Adipocyte (in vitro differentiated cells): ENCODE results near the gene ABTB1.
"Not testable (repeated sequence)": the region's sequence is repeated elsewhere in the genome, so short reads cannot be mapped to it uniquely, and the experiment has no call there.

Experiments used
- DNase-seq: peaks from one replicate; pipeline ENCODE4 v3.0.0-alpha.2; 2015; ENCODE audit warnings: low read depth
- H3K27me3 ChIP-seq: replicated peaks from 2 replicates; pipeline ENCODE4 v1.7.0; 2013; ENCODE audit warnings: mild to moderate bottlenecking, low read length, moderate library complexity; ENCODE audit not compliant: control insufficient read depth, insufficient read depth
- H3K36me3 ChIP-seq: 2 replicates; pipeline ENCODE4 v1.7.0; 2013; ENCODE audit warnings: low read length, mild to moderate bottlenecking, moderate library complexity; ENCODE audit not compliant: control insufficient read depth, insufficient read depth, severe bottlenecking
- H3K4me1 ChIP-seq: 2 replicates; pipeline ENCODE4 v1.7.0; 2013; ENCODE audit warnings: mild to moderate bottlenecking, low read length, moderate library complexity; ENCODE audit not compliant: control insufficient read depth, insufficient read depth
- H3K4me3 ChIP-seq: 2 replicates; pipeline ENCODE4 v1.7.0; 2013; ENCODE audit warnings: mild to moderate bottlenecking, low read length, moderate library complexity
- H3K9ac ChIP-seq: 2 replicates; pipeline ENCODE4 v1.7.0; 2013; ENCODE audit warnings: mild to moderate bottlenecking, low read length, moderate library complexity
- H3K9me3 ChIP-seq: 2 replicates; pipeline ENCODE4 v1.7.0; 2013; ENCODE audit warnings: mild to moderate bottlenecking, low read length, moderate library complexity; ENCODE audit not compliant: control insufficient read depth

The ABTB1 gene

DNA sequence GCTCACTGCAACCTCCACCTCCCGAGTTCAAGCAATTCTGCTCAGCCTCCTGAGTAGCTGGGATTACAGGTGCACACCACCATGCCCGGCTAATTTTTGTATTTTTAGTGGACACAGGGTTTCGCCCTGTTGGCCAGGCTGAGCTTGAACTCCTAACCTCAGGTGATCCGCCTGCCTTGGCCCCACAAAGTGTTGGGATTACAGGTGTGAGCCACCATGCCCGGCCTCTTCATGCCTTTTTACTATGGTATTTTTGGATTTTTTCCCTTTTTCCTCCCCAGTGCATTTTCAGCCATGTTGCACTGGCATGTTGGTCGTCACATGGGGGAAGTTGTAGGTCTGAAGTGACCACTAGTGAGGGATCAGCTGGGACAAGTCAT is 9.4 kb downstream of the ABTB1 start:
- not testable (repeated sequence) for DNase-seq, H3K4me3 ChIP-seq

DNA sequence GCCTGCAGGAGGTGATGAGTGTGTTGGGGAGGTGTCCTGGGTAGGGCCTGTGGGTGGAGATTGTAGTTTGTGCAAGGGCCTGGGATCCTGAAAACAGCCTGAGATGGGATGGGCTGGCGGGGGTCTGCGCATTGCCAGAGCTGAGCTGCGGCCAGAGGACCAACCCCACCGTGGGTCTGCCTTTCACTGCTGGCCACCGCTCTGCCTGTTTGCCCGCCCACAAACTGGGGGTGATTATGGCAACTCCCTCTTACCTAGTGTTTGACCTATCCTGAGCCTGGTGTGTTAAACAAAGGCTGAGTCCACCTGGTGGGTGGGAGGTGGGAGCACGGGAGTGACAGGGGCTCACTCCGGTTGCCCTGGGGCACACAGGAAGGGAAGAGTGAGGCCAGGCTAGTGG is 9.8 kb downstream of the ABTB1 start:
- Histone ChIP-seq H3K9me3 (no peaks in the 10 kb centered on the region), H3K4me1 (no peaks in the 10 kb centered on the region), H3K27me3 (no peaks in the 10 kb centered on the region), H3K9ac (no peak overlapping the region), H3K4me3 (no peak overlapping the region), H3K36me3 (peaks cover 5% of the 10 kb centered on the region)
- no peak for DNase-seq

More for the DNA sequence above, 9.4 kb downstream of the ABTB1 start:
- not testable (repeated sequence) for H3K36me3 ChIP-seq, H3K4me1 ChIP-seq, H3K27me3 ChIP-seq, H3K9me3 ChIP-seq, H3K9ac ChIP-seq

DNA sequence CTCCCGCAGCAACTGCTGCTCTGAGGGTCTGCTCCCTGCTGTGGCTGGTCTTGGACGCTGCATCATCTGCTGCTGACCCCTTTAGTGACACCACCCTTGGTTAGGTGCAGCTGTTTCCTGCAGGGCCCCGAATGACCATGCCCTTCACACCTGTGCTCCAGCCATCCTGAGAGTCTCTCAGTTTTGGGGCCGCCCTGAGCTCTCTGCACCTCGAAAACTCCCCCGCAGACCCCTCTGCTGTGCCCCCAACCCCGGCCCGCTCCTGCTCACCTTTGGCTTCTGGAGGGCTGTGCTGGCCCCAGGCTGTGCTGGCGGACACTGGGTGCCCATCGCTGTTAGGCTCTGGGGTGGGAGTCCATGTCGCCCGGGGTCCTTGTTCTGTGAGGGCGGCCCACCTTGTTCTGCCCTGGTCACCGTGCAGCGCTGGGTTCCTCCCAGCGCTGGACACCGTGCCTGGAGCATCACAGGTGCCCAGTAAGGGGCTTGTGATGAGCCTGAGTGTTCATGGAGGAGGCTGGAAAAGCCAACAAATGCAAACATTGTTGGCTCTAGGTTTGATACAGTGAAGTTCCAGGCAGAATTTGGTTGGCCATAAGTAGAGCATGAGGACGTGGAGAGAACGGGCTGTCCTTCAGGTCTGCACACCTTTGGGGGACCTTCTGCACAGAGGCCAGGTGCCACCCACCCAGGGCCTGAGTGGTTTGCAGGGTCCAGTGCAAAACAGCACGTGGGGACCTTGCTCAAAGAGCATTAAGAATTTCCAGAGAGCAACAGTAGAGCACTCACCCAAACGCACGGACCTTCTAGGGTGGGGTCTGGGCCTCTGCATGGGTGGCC is 12.3 kb downstream of the ABTB1 start:
- DNase-seq: no peak
- Histone ChIP-seq H3K4me3 (no peak overlapping the region), H3K36me3 (peaks cover 4% of the 10 kb centered on the region), H3K4me1 (peaks cover 8% of the 10 kb centered on the region), H3K9me3 (no peaks in the 10 kb centered on the region), H3K9ac (no peak overlapping the region), H3K27me3 (no peaks in the 10 kb centered on the region)

DNA sequence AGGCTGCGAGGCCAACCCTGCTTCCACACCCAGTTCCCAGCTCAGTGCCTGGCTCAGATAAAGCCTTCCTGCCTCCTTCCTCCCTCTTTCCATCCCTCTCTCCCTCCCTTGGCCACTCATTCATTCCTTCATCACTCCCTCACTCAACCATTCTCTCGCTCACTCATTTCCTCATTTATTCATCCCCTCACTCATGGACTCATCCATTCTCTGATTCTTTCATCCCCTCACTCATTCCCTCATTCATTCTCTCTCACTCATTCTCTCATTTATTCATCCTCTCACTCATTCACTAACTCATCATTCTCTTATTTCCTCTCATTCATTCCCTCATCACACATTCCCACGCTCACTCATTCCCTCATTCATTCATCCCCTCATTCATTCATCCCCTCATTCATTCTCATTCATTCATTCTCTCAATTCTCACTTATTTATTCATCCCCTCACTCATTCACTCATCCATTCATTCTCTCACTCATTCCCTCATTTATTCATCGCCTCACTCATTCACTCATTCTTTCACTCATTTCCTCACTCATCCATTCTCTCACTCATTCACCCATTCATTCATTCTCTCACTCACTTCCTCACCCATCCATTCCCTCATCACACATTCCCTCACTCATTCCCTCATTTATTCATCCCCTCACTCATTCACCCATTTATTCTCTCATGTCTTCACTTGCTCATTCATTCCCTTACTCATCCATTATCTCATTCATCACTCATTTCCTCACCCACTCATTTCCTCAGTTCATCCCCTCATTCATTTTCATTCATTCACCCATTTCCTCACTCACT is 13.2 kb downstream of the ABTB1 start:
- peaks cover 16% of the 10 kb centered on the region for H3K4me1 ChIP-seq
- no peaks in the 10 kb centered on the region for H3K27me3 ChIP-seq
- H3K9ac ChIP-seq: no peak overlapping the region
- DNase-seq: no peak
- no peaks in the 10 kb centered on the region for H3K36me3 ChIP-seq
- no peaks in the 10 kb centered on the region for H3K9me3 ChIP-seq
- H3K4me3 ChIP-seq: no peak overlapping the region

DNA sequence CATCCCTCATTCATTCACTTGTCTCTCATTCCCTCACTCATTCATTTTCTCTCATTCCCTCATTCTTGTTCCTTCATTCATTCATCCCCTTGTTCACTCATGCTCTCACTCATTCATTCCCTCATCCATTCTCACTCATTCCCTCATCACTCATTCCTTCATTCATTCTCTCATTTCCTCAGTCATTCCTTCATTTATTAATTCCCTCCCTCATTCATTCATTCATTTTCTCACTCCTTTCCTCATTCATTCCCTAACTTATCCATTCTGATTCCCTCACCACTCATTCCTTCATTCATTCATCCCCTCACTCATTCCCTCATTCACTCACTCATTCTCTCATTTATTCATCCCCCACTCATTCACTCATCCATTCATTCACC is 13.8 kb downstream of the ABTB1 start:
- no peak for DNase-seq
- no peak overlapping the region for H3K9ac ChIP-seq
- H3K4me1 ChIP-seq: peaks cover 16% of the 10 kb centered on the region
- no peaks in the 10 kb centered on the region for H3K36me3 ChIP-seq
- no peaks in the 10 kb centered on the region for H3K9me3 ChIP-seq
- H3K27me3 ChIP-seq: no peaks in the 10 kb centered on the region
- no peak overlapping the region for H3K4me3 ChIP-seq

DNA sequence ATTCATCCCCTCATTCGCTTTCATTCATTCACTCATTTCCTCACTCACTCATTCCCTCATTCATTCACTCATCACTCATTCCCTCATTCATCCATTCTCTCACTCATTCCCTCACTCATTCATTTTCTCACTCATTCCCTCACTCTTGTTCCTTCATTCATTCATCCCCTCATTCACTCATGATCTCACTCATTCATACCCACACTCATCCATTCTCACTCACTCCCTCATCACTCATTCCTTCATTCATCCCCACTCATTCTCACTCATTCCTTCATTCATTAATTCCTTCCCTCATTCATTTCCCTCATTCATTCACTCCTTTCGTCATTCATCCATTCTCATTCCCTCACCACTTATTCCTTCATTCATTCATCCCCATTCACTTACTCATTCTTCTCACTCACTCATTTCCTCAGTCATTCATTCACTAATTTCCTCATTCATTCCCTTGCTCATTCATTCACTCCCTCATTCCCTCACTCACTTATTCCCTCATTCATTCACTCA is 14.5 kb downstream of the ABTB1 start:
- H3K4me1 ChIP-seq: peaks cover 16% of the 10 kb centered on the region
- H3K27me3 ChIP-seq: no peaks in the 10 kb centered on the region
- H3K4me3 ChIP-seq: no peak overlapping the region
- H3K9me3 ChIP-seq: no peaks in the 10 kb centered on the region
- no peak overlapping the region for H3K9ac ChIP-seq
- peaks cover 6% of the 10 kb centered on the region for H3K36me3 ChIP-seq
- DNase-seq: no peak

DNA sequence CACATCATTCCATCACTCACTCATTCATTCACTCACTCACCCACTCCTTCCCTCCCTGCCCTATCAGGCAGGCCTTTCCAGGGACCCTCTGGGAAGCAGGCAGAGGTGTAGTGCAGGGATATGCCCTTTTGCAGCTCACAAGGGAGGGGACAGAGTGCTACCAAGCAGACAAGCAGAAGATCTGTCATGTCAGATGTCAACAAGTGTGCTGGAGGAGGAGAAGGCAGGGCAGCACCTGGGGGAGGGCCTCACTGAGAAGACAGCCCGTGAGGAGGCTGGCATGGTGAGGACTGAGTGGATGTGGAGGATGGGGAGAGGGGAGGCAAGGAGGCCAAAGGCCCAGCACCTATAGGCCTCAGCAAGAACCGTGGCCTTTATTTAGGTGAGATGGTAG is 15.3 kb downstream of the ABTB1 start:
- peaks cover 13% of the 10 kb centered on the region for H3K36me3 ChIP-seq
- H3K4me3 ChIP-seq: no peak overlapping the region

DNA sequence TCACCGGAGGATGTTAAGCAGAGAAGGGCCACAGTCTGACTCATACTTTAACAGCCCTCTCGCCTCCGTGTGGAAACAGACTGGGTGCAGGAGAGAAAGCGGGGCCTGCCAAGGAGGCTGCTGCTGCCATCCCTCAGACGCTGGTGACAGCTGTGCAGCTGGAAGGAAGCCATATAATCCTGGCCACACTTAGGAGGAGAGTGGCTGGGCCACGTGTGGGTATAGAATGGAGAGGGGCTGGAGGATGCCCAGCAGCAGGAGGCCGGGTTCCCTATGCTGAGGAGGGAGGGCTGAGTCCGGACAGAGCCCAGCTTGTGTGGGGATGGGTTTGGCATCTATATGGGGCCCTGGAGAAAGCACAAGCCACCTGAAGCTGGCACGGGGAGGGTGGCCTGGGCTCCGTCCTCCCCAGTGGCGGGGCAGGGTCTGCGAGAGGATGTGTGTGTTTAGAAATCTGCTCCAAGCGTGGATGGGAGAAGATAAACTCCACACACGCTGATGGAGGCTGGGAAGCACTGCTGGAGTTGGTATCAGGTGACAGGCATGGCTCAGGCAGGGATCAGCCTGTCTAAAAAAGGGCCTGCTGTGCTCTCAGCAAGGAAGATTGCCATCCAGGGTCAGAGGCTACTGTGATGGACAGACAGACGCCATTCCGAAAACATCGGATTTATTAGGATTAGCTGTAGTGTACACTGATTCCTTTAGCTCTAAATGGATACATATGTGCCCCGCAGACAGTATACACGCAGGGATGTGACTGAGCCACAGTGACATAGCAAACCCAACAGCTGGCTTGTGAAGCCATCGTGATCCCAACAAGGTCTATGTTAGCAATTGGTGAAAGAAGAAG is 15.9 kb downstream of the ABTB1 start:
- H3K36me3 ChIP-seq: peaks cover 20% of the 10 kb centered on the region

More for the DNA sequence above, 15.3 kb downstream of the ABTB1 start:
- H3K9me3 ChIP-seq: no peaks in the 10 kb centered on the region
- no peak for DNase-seq
- H3K9ac ChIP-seq: no peak overlapping the region
- no peaks in the 10 kb centered on the region for H3K27me3 ChIP-seq
- H3K4me1 ChIP-seq: peaks cover 16% of the 10 kb centered on the region

DNA sequence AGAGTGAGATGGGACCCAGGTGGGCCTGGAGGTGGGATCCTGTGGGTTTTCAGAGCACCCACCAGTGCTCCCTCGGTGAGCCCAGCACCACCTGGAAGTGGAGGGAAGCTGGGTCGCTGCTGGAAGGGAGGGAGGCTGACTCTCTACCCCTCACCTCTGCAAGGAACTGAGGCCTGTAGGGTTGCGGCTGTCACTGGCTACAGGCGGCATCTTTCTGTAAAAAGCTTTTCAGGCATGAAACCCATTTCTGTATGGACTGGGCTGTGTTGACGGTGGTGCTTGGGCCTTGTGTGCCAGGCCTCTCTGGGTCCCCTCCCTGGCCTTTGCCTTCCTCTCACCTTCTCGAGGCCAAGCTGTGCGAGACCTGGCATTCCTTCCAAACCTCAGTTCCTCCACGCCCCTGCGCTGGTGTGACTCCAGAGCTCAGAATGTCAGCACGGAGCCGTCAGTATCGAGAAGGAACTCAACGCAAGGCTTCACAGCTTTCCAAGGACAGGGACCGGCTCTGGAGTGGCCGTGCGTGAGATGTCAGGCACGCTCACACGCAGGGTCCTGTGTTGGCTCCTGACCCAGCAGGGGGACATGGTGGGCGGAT is 16.6 kb downstream of the ABTB1 start:
- Histone ChIP-seq H3K9me3 (no peaks in the 10 kb centered on the region), H3K27me3 (no peaks in the 10 kb centered on the region), H3K36me3 (peaks cover 22% of the 10 kb centered on the region), H3K4me3 (no peak overlapping the region), H3K9ac (peak overlapping the region; percentile 42), H3K4me1 (peaks cover 16% of the 10 kb centered on the region)
- no peak for DNase-seq

More for the DNA sequence above, 15.9 kb downstream of the ABTB1 start:
- H3K9ac ChIP-seq: no peak overlapping the region
- H3K4me1 ChIP-seq: peaks cover 16% of the 10 kb centered on the region
- H3K4me3 ChIP-seq: no peak overlapping the region
- H3K9me3 ChIP-seq: no peaks in the 10 kb centered on the region
- H3K27me3 ChIP-seq: no peaks in the 10 kb centered on the region
- no peak for DNase-seq

DNA sequence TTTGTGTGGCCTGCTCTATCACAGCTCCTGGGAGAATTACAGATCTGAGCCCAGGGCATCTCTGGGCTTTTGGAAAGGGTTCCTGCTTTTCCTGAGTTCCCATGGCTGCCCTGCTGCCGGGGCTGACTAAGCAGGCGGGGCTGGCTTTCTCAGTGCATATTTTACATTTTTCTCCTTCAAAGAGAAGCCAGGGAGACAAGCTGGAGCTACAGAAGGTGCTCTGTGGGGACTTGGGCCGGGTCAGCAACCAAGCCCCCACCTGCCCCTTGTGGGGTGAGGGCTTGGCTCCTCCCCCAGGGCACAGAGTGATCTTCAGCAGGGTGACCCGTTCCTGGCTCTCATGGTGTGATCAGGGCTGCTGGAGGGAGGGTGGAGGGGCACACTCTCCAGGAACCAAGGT is 17.4 kb downstream of the ABTB1 start:
- Histone ChIP-seq H3K27me3 (no peaks in the 10 kb centered on the region), H3K4me1 (peaks cover 16% of the 10 kb centered on the region), H3K9me3 (no peaks in the 10 kb centered on the region), H3K4me3 (no peak overlapping the region), H3K36me3 (peaks cover 29% of the 10 kb centered on the region), H3K9ac (peak overlapping the region; percentile 76)
- peak; percentile 77 for DNase-seq
